ENCODE data around the gene SULT1A1.
A peak's percentile ranks its signal among the peaks of the same experiment; 100 is the strongest.
"Not testable (repeated sequence)": the region's sequence is repeated elsewhere in the genome, so short reads cannot be mapped to it uniquely, and the experiment has no call there.

The SULT1A1 gene

GRCh38 chr16:28609631-28610594 is at the start of gene SULT1A1:
Gene SULT1A1 (minus strand): TSS chr16:28610044. CDS start chr16:28608855, 1,189 bp downstream.
- peak within 1 kb of the TSS; percentile 43 to 60 for H3K4me3 ChIP-seq (ENCODE audit: low read depth in 1 of 2, low read length in 2 of 2)

DNA sequence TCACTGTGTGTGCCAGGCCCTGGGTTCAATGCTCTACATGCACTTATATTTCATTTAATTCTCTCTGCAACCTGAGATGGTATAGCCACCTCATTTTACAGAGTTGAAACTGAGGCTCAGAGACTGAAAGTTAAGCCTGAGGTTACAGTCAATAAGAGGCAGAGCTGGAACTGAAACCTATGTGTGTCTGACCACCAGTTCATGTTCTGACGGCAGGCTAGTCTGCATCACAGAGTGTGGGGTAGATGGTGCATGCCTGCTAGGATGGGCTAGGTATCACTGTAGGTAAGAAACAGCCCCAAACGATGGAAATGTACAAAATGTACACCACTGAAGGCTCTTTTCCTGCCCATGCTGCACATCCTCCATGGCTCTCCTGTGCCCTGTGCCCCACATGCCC is 30.1 kb upstream of the SULT1A1 start:
- H3K9me3 ChIP-seq (ENCODE audit: control insufficient read depth in 1 of 2, low read length in 2 of 2); H3K4me1 ChIP-seq (ENCODE audit: control insufficient read depth in 1 of 2, insufficient read depth in 2 of 2, low read length in 2 of 2); H3K36me3 ChIP-seq (ENCODE audit: control insufficient read depth in 1 of 2, insufficient read depth in 2 of 2, low read length in 2 of 2); H3K27ac ChIP-seq (ENCODE audit: low read length); H3K27me3 ChIP-seq (ENCODE audit: low read depth, low read length); H3K4me3 ChIP-seq (ENCODE audit: low read depth in 1 of 2, low read length in 2 of 2): not testable (repeated sequence)

More at GRCh38 chr16:28609631-28610594, at the start of gene SULT1A1:
- H3K27me3 ChIP-seq (ENCODE audit: low read depth, low read length), result no peaks in the 10 kb centered on the region
- H3K9me3 ChIP-seq (ENCODE audit: control insufficient read depth in 1 of 2, low read length in 2 of 2), result no peaks in the 10 kb centered on the region
- peaks cover 0 to 3% of the 10 kb centered on the region in 2 donors for H3K36me3 ChIP-seq (ENCODE audit: control insufficient read depth in 1 of 2, insufficient read depth in 2 of 2, low read length in 2 of 2)
- peaks cover 0 to 17% of the 10 kb centered on the region in 2 donors for H3K4me1 ChIP-seq (ENCODE audit: control insufficient read depth in 1 of 2, insufficient read depth in 2 of 2, low read length in 2 of 2)
- peak within 1 kb of the TSS; percentile 60 for H3K27ac ChIP-seq (ENCODE audit: low read length)

GRCh38 chr16:28638359-28638758 is 28.5 kb upstream of the SULT1A1 start:
- not testable (repeated sequence) for H3K36me3 ChIP-seq (ENCODE audit: control insufficient read depth in 1 of 2, insufficient read depth in 2 of 2, low read length in 2 of 2); H3K4me1 ChIP-seq (ENCODE audit: control insufficient read depth in 1 of 2, insufficient read depth in 2 of 2, low read length in 2 of 2); H3K9me3 ChIP-seq (ENCODE audit: control insufficient read depth in 1 of 2, low read length in 2 of 2); H3K27me3 ChIP-seq (ENCODE audit: low read depth, low read length); H3K27ac ChIP-seq (ENCODE audit: low read length); H3K4me3 ChIP-seq (ENCODE audit: low read depth in 1 of 2, low read length in 2 of 2)

GRCh38 chr16:28637765-28638164 is 27.9 kb upstream of the SULT1A1 start, which contains the start of gene NPIPB8:
Gene NPIPB8 (plus strand): TSS chr16:28638065. CDS start chr16:28638361, 296 bp downstream.
- H3K4me3 ChIP-seq (ENCODE audit: low read depth in 1 of 2, low read length in 2 of 2); H3K36me3 ChIP-seq (ENCODE audit: control insufficient read depth in 1 of 2, insufficient read depth in 2 of 2, low read length in 2 of 2); H3K4me1 ChIP-seq (ENCODE audit: control insufficient read depth in 1 of 2, insufficient read depth in 2 of 2, low read length in 2 of 2); H3K27me3 ChIP-seq (ENCODE audit: low read depth, low read length); H3K27ac ChIP-seq (ENCODE audit: low read length); H3K9me3 ChIP-seq (ENCODE audit: control insufficient read depth in 1 of 2, low read length in 2 of 2): not testable (repeated sequence)

DNA sequence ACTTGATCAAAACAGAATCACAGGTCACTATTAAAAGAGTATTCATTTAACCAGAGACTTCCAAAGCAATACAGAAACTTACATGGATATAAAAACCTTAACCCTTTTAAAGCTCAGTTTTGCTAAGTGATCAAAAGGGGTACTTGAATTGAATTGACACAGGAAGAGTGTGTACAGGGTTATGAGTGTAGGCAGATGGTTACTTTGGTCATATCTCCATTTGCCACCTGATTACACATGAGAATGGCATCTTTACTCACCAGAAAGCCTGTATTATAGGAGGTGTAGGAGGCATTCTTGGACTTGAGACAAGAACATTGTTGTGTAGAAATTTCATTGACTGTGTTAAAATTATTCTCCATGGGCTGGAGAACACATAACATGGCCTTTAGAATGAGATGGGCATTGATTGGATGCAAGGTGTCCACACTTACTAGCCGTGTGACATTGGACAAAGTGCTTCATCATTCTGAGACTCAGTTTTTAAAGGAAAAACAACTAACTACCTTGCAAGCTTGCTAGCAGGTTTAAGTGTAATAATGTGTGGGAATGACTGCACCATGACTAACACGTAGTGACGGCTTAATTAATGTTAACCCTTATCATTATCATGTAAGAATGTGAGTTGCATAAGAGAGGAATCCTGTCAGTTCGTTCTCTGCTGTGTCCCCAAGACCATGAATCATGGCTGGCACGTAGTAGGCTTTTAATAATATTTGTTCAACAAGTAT is 26.4 kb upstream of the SULT1A1 start:
- H3K4me3 ChIP-seq (ENCODE audit: low read depth in 1 of 2, low read length in 2 of 2); H3K36me3 ChIP-seq (ENCODE audit: control insufficient read depth in 1 of 2, insufficient read depth in 2 of 2, low read length in 2 of 2); H3K4me1 ChIP-seq (ENCODE audit: control insufficient read depth in 1 of 2, insufficient read depth in 2 of 2, low read length in 2 of 2); H3K27ac ChIP-seq (ENCODE audit: low read length); H3K9me3 ChIP-seq (ENCODE audit: control insufficient read depth in 1 of 2, low read length in 2 of 2); H3K27me3 ChIP-seq (ENCODE audit: low read depth, low read length): not testable (repeated sequence)

GRCh38 chr16:28630905-28631304 is 21.1 kb upstream of the SULT1A1 start:
- H3K4me1 ChIP-seq (ENCODE audit: control insufficient read depth in 1 of 2, insufficient read depth in 2 of 2, low read length in 2 of 2); H3K9me3 ChIP-seq (ENCODE audit: control insufficient read depth in 1 of 2, low read length in 2 of 2); H3K27me3 ChIP-seq (ENCODE audit: low read depth, low read length); H3K4me3 ChIP-seq (ENCODE audit: low read depth in 1 of 2, low read length in 2 of 2); H3K27ac ChIP-seq (ENCODE audit: low read length); H3K36me3 ChIP-seq (ENCODE audit: control insufficient read depth in 1 of 2, insufficient read depth in 2 of 2, low read length in 2 of 2): not testable (repeated sequence)

DNA sequence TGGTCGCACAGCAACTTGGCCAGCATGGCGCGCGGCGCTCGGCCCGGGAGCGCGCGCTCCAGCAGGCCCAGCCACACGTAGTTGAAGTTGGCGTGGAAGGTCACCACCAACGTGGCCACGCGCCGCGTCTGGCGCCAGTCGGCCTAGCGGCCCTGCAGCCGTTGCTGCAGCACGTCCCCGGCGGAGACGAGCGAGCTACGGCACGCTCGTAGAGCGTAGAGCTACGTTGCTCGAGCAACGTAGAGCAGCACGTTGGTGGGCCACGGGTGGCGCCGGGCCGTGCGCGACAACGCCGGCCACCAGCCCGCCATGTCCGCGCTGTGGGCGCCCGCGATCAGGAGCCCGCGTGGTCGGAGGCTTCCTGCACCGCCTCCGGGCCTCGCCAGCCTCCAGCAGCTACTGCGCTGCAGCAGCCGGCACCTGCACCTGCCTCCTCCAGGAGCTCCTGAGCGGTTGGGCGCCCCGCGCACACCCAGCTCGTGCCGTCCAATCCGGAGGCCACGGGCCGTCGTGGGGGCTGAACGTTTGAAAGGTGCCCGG is 13.4 kb upstream of the SULT1A1 start:
- Histone ChIP-seq H3K4me3 (ENCODE audit: low read depth in 1 of 2, low read length in 2 of 2) (peak overlapping the region; percentile 37 to 62), H3K9me3 (ENCODE audit: control insufficient read depth in 1 of 2, low read length in 2 of 2) (no peaks in the 10 kb centered on the region), H3K27ac (ENCODE audit: low read length) (no peak overlapping the region), H3K27me3 (ENCODE audit: low read depth, low read length) (no peaks in the 10 kb centered on the region), H3K36me3 (ENCODE audit: control insufficient read depth in 1 of 2, insufficient read depth in 2 of 2, low read length in 2 of 2) (no peaks in the 10 kb centered on the region), H3K4me1 (ENCODE audit: control insufficient read depth in 1 of 2, insufficient read depth in 2 of 2, low read length in 2 of 2) (no peaks in the 10 kb centered on the region)

GRCh38 chr16:28622532-28623171 is 12.8 kb upstream of the SULT1A1 start:
- not testable (repeated sequence) for H3K27me3 ChIP-seq (ENCODE audit: low read depth, low read length); H3K9me3 ChIP-seq (ENCODE audit: control insufficient read depth in 1 of 2, low read length in 2 of 2); H3K36me3 ChIP-seq (ENCODE audit: control insufficient read depth in 1 of 2, insufficient read depth in 2 of 2, low read length in 2 of 2); H3K4me1 ChIP-seq (ENCODE audit: control insufficient read depth in 1 of 2, insufficient read depth in 2 of 2, low read length in 2 of 2); H3K27ac ChIP-seq (ENCODE audit: low read length)
- peak overlapping the region; percentile 37 to 62 for H3K4me3 ChIP-seq (ENCODE audit: low read depth in 1 of 2, low read length in 2 of 2)

- H3K9me3 ChIP-seq (ENCODE audit: control insufficient read depth in 1 of 2, low read length in 2 of 2), result no peaks in the 10 kb centered on the region
- no peaks in the 10 kb centered on the region for H3K4me1 ChIP-seq (ENCODE audit: control insufficient read depth in 1 of 2, insufficient read depth in 2 of 2, low read length in 2 of 2)
- H3K27me3 ChIP-seq (ENCODE audit: low read depth, low read length), result no peaks in the 10 kb centered on the region
- no peak overlapping the region for H3K27ac ChIP-seq (ENCODE audit: low read length)
- H3K36me3 ChIP-seq (ENCODE audit: control insufficient read depth in 1 of 2, insufficient read depth in 2 of 2, low read length in 2 of 2), result no peaks in the 10 kb centered on the region
- no peak overlapping the region for H3K4me3 ChIP-seq (ENCODE audit: low read depth in 1 of 2, low read length in 2 of 2)
Measured at GRCh38 chr16:28621481-28622155, 11.8 kb upstream of the SULT1A1 start.

- not testable (repeated sequence) for H3K4me1 ChIP-seq (ENCODE audit: control insufficient read depth in 1 of 2, insufficient read depth in 2 of 2, low read length in 2 of 2); H3K4me3 ChIP-seq (ENCODE audit: low read depth in 1 of 2, low read length in 2 of 2); H3K36me3 ChIP-seq (ENCODE audit: control insufficient read depth in 1 of 2, insufficient read depth in 2 of 2, low read length in 2 of 2); H3K27me3 ChIP-seq (ENCODE audit: low read depth, low read length); H3K9me3 ChIP-seq (ENCODE audit: control insufficient read depth in 1 of 2, low read length in 2 of 2); H3K27ac ChIP-seq (ENCODE audit: low read length)
Measured at GRCh38 chr16:28620316-28620715, 10.5 kb upstream of the SULT1A1 start.
